DOHH2 (cell line): Measurements from ENCODE around the gene HOXC4.

Experiments
- CTCF ChIP-seq: fragments of 200-600 bp; sonication (generic); IDR thresholded peaks from one replicate; pipeline ENCODE4 v1.5.1; 2014; ENCODE audit warnings: antibody characterized with exemption, mild to moderate bottlenecking, low read depth, low read length; ENCODE audit not compliant: poor library complexity, severe bottlenecking
- EZH2phosphoT487 ChIP-seq: fragments of 200-600 bp; sonication (generic); IDR thresholded peaks from 2 replicates; pipeline ENCODE4 v1.6.1; 2017; ENCODE audit warnings: borderline replicate concordance, mild to moderate bottlenecking, antibody characterized with exemption, low read length, moderate library complexity, mixed read lengths

GRCh38 chr12:54025499-54026405, 27.9 kb upstream of the HOXC4 start:
- TF ChIP-seq CTCF, result no peak
- TF ChIP-seq EZH2phosphoT487, result no peak
